HepG2 (cell line): ENCODE data around the gene C10orf71. TPM values are rescaled to one million over a fixed set of nuclear protein-coding genes. Genes with fewer than 3 reads are reported as not detected.

Experiments used
- ATAC-seq: fragments of 200-7000 bp; cut with Tn5 transposase; 3 replicates; pipeline ENCODE4 v1.9.1; 2020; ENCODE audit warnings: mild to moderate bottlenecking, moderate library complexity
- BruUV-seq: library from RNA; stranded (reverse); fragments of 400-500 nt; replicated peaks from 2 replicates; lab custom pipeline; 2021; lab: Mats Ljungman, UMichigan
- CTCF ChIA-PET: fragments of 300-600 bp; formaldehyde crosslinking; extraction: SDS; loops from one replicate; lab custom pipeline; 2021; ENCODE audit warnings: low total read pairs, inconsistent platforms, low intra/inter-chr PET ratio; lab: Yijun Ruan, JAX
- POLR2A ChIA-PET: fragments of 350-600 bp; sonication (Branson Sonifier 250); formaldehyde crosslinking; loops from one replicate; lab custom pipeline; 2020; ENCODE audit warnings: antibody characterized with exemption, inconsistent platforms; lab: Yijun Ruan, JAX
- DNase-seq: peaks from one replicate; pipeline ENCODE4 v3.0.0-alpha.2; 2015; ENCODE audit warnings: low spot score
- FAIRE-seq: peaks from 3 replicates; lab custom pipeline; 2011; peaks lifted over from hg19 to GRCh38; lab: Jason Lieb, UNC
- H2AFZ ChIP-seq: one replicate; pipeline ENCODE4 v1.6.1; 2011; ENCODE audit warnings: low read length, inconsistent platforms
- H3K27ac ChIP-seq: fragments of 300-600 bp; 3 replicates; pipeline ENCODE4 v1.8.0; 2011; ENCODE audit warnings: mixed run types, mild to moderate bottlenecking, mixed read lengths, low read length, inconsistent platforms; ENCODE audit not compliant: insufficient read depth; ENCODE audit errors: extremely low read length
- H3K27me3 ChIP-seq, 2 experiments: fragments of 200-600 bp in 1 of 2; 2 replicates in 1 of 2; 3 replicates in 1 of 2; pipeline versions ENCODE4 v1.6.0 to v1.8.0; 2011; ENCODE audit warnings: low read length in 2 of 2, mild to moderate bottlenecking in 2 of 2, moderate library complexity in 2 of 2, inconsistent platforms in 1 of 2; ENCODE audit not compliant: insufficient read depth in 2 of 2, control insufficient read depth in 1 of 2
- H3K36me3 ChIP-seq, 2 experiments: fragments of 200-600 bp in 1 of 2; replicated peaks in 1 of 2; 2 replicates in 1 of 2; 3 replicates in 1 of 2; pipeline versions ENCODE4 v1.5.1 to v1.8.0; 2011; ENCODE audit warnings: low read length in 2 of 2, inconsistent platforms in 1 of 2; ENCODE audit not compliant: insufficient read depth in 2 of 2, control insufficient read depth in 1 of 2
- H3K4me1 ChIP-seq: 2 replicates; pipeline ENCODE4 v1.5.1; 2012; ENCODE audit warnings: low read length, inconsistent platforms; ENCODE audit not compliant: insufficient read depth
- H3K4me2 ChIP-seq: 2 replicates; pipeline ENCODE4 v1.6.0; 2011; ENCODE audit warnings: low read depth, low read length, inconsistent platforms
- H3K4me3 ChIP-seq, 3 experiments: fragments of 200-600 bp in 1 of 3; sonication (generic), shearing (Covaris generic) in 1 of 3; replicated peaks in 1 of 3; 2 replicates each; pipeline ENCODE4 v1.5.1; 2011 to 2016; ENCODE audit warnings: low read length in 3 of 3, inconsistent platforms in 2 of 3, low read depth in 2 of 3, mild to moderate bottlenecking in 2 of 3, control low read depth in 1 of 3, mixed read lengths in 1 of 3; ENCODE audit not compliant: insufficient read depth in 1 of 3
- H3K79me2 ChIP-seq: one replicate; pipeline ENCODE4 v1.6.1; 2011; ENCODE audit warnings: low read length, inconsistent platforms; ENCODE audit not compliant: insufficient read depth
- H3K9ac ChIP-seq: 2 replicates; pipeline ENCODE4 v1.6.0; 2011; ENCODE audit warnings: mild to moderate bottlenecking, low read depth, low read length, inconsistent platforms; ENCODE audit not compliant: insufficient read depth
- H3K9me3 ChIP-seq: 2 replicates; pipeline ENCODE4 v1.5.1; 2012; ENCODE audit warnings: mild to moderate bottlenecking, low read length
- H4K20me1 ChIP-seq: 2 replicates; pipeline ENCODE4 v1.6.0; 2011; ENCODE audit warnings: inconsistent platforms, mild to moderate bottlenecking, low read length, moderate library complexity; ENCODE audit not compliant: insufficient read depth
- CCDC6 ChIP-seq: sonication (generic); formaldehyde crosslinking; IDR thresholded peaks from 2 replicates; pipeline ENCODE4 v1.8.1; 2022; ENCODE audit warnings: mild to moderate bottlenecking, missing genetic modification reagents, moderate library complexity
- ELF3 ChIP-seq: IDR thresholded peaks from 2 replicates; pipeline ENCODE4 v1.6.1; 2016; ENCODE audit warnings: missing genetic modification reagents, missing compliant biosample characterization
- IRF2 ChIP-seq: IDR thresholded peaks from 2 replicates; pipeline ENCODE4 v1.6.1; 2018; ENCODE audit warnings: missing genetic modification reagents, missing compliant biosample characterization
- MXI1 ChIP-seq: IDR thresholded peaks from 3 replicates; pipeline ENCODE4 v1.6.1; 2012; ENCODE audit warnings: low read depth, low read length, inconsistent platforms, borderline replicate concordance
- NFATC3 ChIP-seq: sonication (generic); formaldehyde crosslinking; IDR thresholded peaks from 2 replicates; pipeline ENCODE4 v1.5.1; 2020; ENCODE audit warnings: mild to moderate bottlenecking, missing genetic modification reagents
- PHF21A ChIP-seq: sonication (generic); formaldehyde crosslinking; IDR thresholded peaks from 2 replicates; pipeline ENCODE4 v1.5.0; 2020; ENCODE audit warnings: mild to moderate bottlenecking, missing genetic modification reagents
- POLR2G ChIP-seq: fragments of 200-400 bp; formaldehyde crosslinking; IDR thresholded peaks from 2 replicates; pipeline ENCODE4 v1.6.1; 2018; ENCODE audit warnings: mild to moderate bottlenecking, low read depth, low read length, moderate library complexity
- RFX1 ChIP-seq: fragments of 450-650 bp; IDR thresholded peaks from 2 replicates; pipeline ENCODE4 v1.6.1; 2017
- SIX1 ChIP-seq: sonication (generic); formaldehyde crosslinking; IDR thresholded peaks from 2 replicates; pipeline ENCODE4 v1.4.0; 2020; ENCODE audit warnings: missing genetic modification reagents, borderline replicate concordance
- SKIL ChIP-seq: sonication (generic); formaldehyde crosslinking; IDR thresholded peaks from 2 replicates; pipeline ENCODE4 v1.8.0; 2022; ENCODE audit warnings: missing genetic modification reagents, mild to moderate bottlenecking, moderate library complexity, borderline replicate concordance
- SNAPC2 ChIP-seq: sonication (generic); formaldehyde crosslinking; IDR thresholded peaks from 2 replicates; pipeline ENCODE4 v1.8.1; 2022; ENCODE audit warnings: mild to moderate bottlenecking, missing genetic modification reagents
- TRIM22 ChIP-seq: fragments of 450-650 bp; IDR thresholded peaks from 2 replicates; pipeline ENCODE4 v1.6.1; 2017
- ZNF281 ChIP-seq: sonication (generic); formaldehyde crosslinking; IDR thresholded peaks from 2 replicates; pipeline ENCODE4 v1.4.0; 2020; ENCODE audit warnings: missing genetic modification reagents, borderline replicate concordance
- ZNF564 ChIP-seq: sonication (generic); formaldehyde crosslinking; IDR thresholded peaks from 2 replicates; pipeline ENCODE4 v1.8.1; 2023; ENCODE audit warnings: mild to moderate bottlenecking, missing genetic modification reagents
- ZNF598 ChIP-seq: sonication (generic); formaldehyde crosslinking; IDR thresholded peaks from 2 replicates; pipeline ENCODE4 v1.5.1; 2020; ENCODE audit warnings: mild to moderate bottlenecking, missing genetic modification reagents, borderline replicate concordance
- ZNF83 ChIP-seq: sonication (generic); formaldehyde crosslinking; IDR thresholded peaks from 2 replicates; pipeline ENCODE4 v1.4.0; 2020; ENCODE audit warnings: missing genetic modification reagents, mild to moderate bottlenecking, borderline replicate concordance
- WGBS: methylation state at CpG from one replicate; pipeline ENCODE4 v1.1.6; 2017; ENCODE audit warnings: low lambda C conversion rate; 5-methylcytosine and 5-hydroxymethylcytosine counted together
- in situ Hi-C: cut with HindIII; loops from 2 replicates; pipeline ENCODE4 v1.10.0; 2017; ENCODE audit warnings: low pct_unique_long_range_greater_than_20kb; ENCODE audit not compliant: extremely low pct_ligation_motif_present
- intact Hi-C: fragments of 100-400 bp; cut with micrococcal nuclease; formaldehyde crosslinking; loops from one replicate; pipeline ENCODE4 v1.10.0; 2022; ENCODE audit not compliant: unreplicated experiment
- polyA plus RNA-seq, 8 experiments: library from polyadenylated mRNA; depleted of rRNA in 3 of 8; stranded (reverse) in 7 of 8; unstranded in 1 of 8; fragments of >200 nt; fragmentation: Illumina TruSeq in 4 of 8; extraction: Trizol in 4 of 8; gene quantifications; 2 replicates each; pipeline versions ENCODE4 v1.2.1 to v1.2.3, GENCODE V29; 2011 to 2016; ENCODE audit warnings: low read depth in 4 of 8, missing spikeins in 1 of 8, mixed read lengths in 1 of 8; ENCODE audit not compliant: insufficient read depth in 1 of 8
- total RNA-seq, 5 experiments: library from RNA; depleted of rRNA; stranded (reverse); fragments of >200 nt; fragmentation: Illumina TruSeq; extraction: Trizol; gene quantifications; 2 replicates each; pipeline ENCODE4 v1.2.3, GENCODE V29; 2016; ENCODE audit warnings: low read depth in 1 of 5

C10orf71 gene
- total and polyA plus RNA-seq, 2 of the 13 experiments (the other 11 are each of a cell fraction or from before 2014, with no cell fraction given) = not detected

- WGBS = 17% methylated on average over 6 of the region's 6 CpGs
- no peak for DNase-seq
These were observed 34.2 kb downstream of the C10orf71 start for GRCh38 chr10:49333192-49333591.

More at GRCh38 chr10:49333192-49333591, 34.2 kb downstream of the C10orf71 start:
- H3K79me2 ChIP-seq = no peaks in the 10 kb centered on the region
- H3K4me3 ChIP-seq = no peak overlapping the region
- H3K27ac ChIP-seq = no peak overlapping the region
- no peaks in the 10 kb centered on the region for H3K9me3 ChIP-seq
- no peaks in the 10 kb centered on the region for H4K20me1 ChIP-seq
- H3K36me3 ChIP-seq = no peaks in the 10 kb centered on the region
- intact Hi-C loops (no loop called here), in situ Hi-C loops (no loop called here)
- no peak overlapping the region for H3K4me2 ChIP-seq
- no peak for TF ChIP-seq ZNF281 (CRISPR knock-in tag)
- TF ChIP-seq CCDC6 (CRISPR knock-in tag) = no peak
- TF ChIP-seq MXI1 = no peak
- TF ChIP-seq ZNF83 (CRISPR knock-in tag) = no peak
- no peak for TF ChIP-seq POLR2G
- no peak for TF ChIP-seq ZNF598
- no peak for TF ChIP-seq NFATC3 (CRISPR knock-in tag)
- TF ChIP-seq RFX1 = no peak
- no peak for TF ChIP-seq ZNF564 (CRISPR knock-in tag)
- TF ChIP-seq IRF2 (CRISPR knock-in tag) = no peak
- TF ChIP-seq ELF3 (CRISPR knock-in tag) = no peak
- no peak for TF ChIP-seq SKIL
- TF ChIP-seq TRIM22 = no peak
- no peak for TF ChIP-seq SIX1
- no peak for TF ChIP-seq PHF21A
- no peak for TF ChIP-seq SNAPC2 (CRISPR knock-in tag)
- peaks cover 0 to 12% of the 10 kb centered on the region in 2 experiments; a peak in 2 of 5 replicates for H3K27me3 ChIP-seq
- no peak for ATAC-seq
- FAIRE-seq = no peak
- H3K9ac ChIP-seq = no peak overlapping the region
- ChIA-PET CTCF (no interaction called here), POLR2A (no interaction called here)
- no peaks in the 10 kb centered on the region for H3K4me1 ChIP-seq
- H2AFZ ChIP-seq = no peak overlapping the region
- no TSS peak for BruUV-seq
